Stomach (tissue), 4 donors: ENCODE measurements around the gene DYNLT2.

ENCODE experiments used
- EP300 ChIP-seq: sonication (generic); formaldehyde crosslinking; IDR thresholded peaks from one replicate; pipeline ENCODE4 v1.6.1; 2017; ENCODE audit warnings: antibody characterized with exemption
- POLR2A ChIP-seq, 4 donors: fragments of 450-650 bp; IDR thresholded peaks; one replicate each; pipeline ENCODE4 v1.6.1; 2016; ENCODE audit warnings: antibody characterized with exemption in 4 of 4, control low read depth in 2 of 4, mild to moderate bottlenecking in 1 of 4, moderate library complexity in 1 of 4
- POLR2AphosphoS5 ChIP-seq, 3 donors: sonication (generic); formaldehyde crosslinking; IDR thresholded peaks; one replicate each; pipeline ENCODE4 v1.6.1; 2016; ENCODE audit warnings: antibody characterized with exemption in 3 of 3
- TF ChIP-seq, protein P1 (sequence below), 7 experiments: fragments of 450-650 bp in 4 of 7; fragments of 200-600 bp in 3 of 7; sonication (generic) in 3 of 7; IDR thresholded peaks; one replicate each; pipeline ENCODE4 v1.5.1; 2016 to 2019; ENCODE audit warnings: antibody characterized with exemption in 7 of 7, control low read depth in 2 of 7, mild to moderate bottlenecking in 1 of 7

DNA sequence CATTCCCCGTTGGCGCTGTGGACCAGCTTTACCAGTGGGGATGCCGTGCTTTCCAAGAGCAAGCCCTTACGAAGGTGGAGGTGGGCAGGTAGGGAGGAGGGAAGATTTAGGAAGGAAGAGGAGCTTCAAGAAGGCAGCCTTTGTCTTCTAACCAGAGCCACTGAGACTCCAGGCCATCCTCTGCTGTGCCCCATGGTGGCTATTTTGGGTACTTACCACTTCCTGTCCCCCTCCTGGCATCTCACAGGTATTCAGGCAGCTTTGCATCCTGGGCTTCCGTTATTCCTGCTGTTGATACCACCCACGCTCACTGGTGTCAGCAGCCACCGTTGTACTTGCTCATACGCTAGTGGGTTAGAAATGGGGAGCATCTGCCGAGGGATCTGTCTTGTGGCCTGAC, 23.0 kb upstream of the DYNLT2 start:
- TF ChIP-seq, protein P1, sequence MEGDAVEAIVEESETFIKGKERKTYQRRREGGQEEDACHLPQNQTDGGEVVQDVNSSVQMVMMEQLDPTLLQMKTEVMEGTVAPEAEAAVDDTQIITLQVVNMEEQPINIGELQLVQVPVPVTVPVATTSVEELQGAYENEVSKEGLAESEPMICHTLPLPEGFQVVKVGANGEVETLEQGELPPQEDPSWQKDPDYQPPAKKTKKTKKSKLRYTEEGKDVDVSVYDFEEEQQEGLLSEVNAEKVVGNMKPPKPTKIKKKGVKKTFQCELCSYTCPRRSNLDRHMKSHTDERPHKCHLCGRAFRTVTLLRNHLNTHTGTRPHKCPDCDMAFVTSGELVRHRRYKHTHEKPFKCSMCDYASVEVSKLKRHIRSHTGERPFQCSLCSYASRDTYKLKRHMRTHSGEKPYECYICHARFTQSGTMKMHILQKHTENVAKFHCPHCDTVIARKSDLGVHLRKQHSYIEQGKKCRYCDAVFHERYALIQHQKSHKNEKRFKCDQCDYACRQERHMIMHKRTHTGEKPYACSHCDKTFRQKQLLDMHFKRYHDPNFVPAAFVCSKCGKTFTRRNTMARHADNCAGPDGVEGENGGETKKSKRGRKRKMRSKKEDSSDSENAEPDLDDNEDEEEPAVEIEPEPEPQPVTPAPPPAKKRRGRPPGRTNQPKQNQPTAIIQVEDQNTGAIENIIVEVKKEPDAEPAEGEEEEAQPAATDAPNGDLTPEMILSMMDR (IDR thresholded peaks at IDR 0.05): no peak
- TF ChIP-seq POLR2A (IDR thresholded peaks at IDR 0.05) (no peak), POLR2AphosphoS5 (IDR thresholded peaks at IDR 0.05) (no peak), EP300 (no peak)
